Tibial nerve (tissue), 4 donors: ENCODE data around the gene F5.

Experiments
- EP300 ChIP-seq, 2 donors: sonication (generic); formaldehyde crosslinking; IDR thresholded peaks; one replicate each; pipeline ENCODE4 v1.6.1; 2017; ENCODE audit warnings: antibody characterized with exemption in 2 of 2, mild to moderate bottlenecking in 1 of 2
- POLR2A ChIP-seq, 2 donors: fragments of 450-650 bp; IDR thresholded peaks; one replicate each; pipeline ENCODE4 v1.6.1; 2017; ENCODE audit warnings: antibody characterized with exemption in 2 of 2, mild to moderate bottlenecking in 2 of 2, moderate library complexity in 2 of 2
- TF ChIP-seq, protein P1 (sequence below), 5 experiments: fragments of 200-600 bp in 3 of 5; fragments of 450-650 bp in 2 of 5; sonication (generic) in 3 of 5; IDR thresholded peaks; one replicate each; pipeline ENCODE4 v1.5.1; 2016 to 2019; ENCODE audit warnings: antibody characterized with exemption in 5 of 5, mild to moderate bottlenecking in 3 of 5, moderate library complexity in 2 of 5

DNA sequence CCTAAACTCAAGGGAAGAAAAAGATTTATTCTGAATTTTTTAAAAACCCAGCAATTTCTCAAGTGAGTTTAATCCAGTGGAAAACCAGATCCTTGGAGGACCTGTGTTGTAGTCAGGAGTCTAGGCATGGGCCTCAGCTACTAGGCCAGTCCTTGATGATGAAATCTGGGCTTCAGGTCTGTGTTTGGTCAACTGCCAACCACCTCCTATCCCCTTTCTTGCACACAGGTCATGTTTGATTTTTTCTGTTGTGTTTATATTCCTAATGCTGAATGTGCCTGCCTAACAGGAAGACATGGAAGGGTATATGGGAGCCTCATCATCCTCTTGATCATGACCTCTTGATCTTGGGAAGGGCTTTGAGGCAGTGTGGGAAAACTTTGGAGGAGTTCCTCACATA is 62.4 kb downstream of the F5 start:
- TF ChIP-seq POLR2A (IDR thresholded peaks at IDR 0.05) (no peak), EP300 (IDR thresholded peaks at IDR 0.05) (no peak)
- TF ChIP-seq, protein P1, sequence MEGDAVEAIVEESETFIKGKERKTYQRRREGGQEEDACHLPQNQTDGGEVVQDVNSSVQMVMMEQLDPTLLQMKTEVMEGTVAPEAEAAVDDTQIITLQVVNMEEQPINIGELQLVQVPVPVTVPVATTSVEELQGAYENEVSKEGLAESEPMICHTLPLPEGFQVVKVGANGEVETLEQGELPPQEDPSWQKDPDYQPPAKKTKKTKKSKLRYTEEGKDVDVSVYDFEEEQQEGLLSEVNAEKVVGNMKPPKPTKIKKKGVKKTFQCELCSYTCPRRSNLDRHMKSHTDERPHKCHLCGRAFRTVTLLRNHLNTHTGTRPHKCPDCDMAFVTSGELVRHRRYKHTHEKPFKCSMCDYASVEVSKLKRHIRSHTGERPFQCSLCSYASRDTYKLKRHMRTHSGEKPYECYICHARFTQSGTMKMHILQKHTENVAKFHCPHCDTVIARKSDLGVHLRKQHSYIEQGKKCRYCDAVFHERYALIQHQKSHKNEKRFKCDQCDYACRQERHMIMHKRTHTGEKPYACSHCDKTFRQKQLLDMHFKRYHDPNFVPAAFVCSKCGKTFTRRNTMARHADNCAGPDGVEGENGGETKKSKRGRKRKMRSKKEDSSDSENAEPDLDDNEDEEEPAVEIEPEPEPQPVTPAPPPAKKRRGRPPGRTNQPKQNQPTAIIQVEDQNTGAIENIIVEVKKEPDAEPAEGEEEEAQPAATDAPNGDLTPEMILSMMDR (IDR thresholded peaks at IDR 0.05) = no peak
